HFFc6 (cell line): Measurements from ENCODE around the gene KIAA1217. TPM values are rescaled to one million over a fixed set of nuclear protein-coding genes. Genes with fewer than 3 reads are reported as not detected.

Source experiments
- DNase-seq: peaks from one replicate; pipeline ENCODE4 v3.0.0-alpha.2; 2018
- H3K27ac Mint-ChIP-seq: 2 replicates; pipeline ENCODE4 v1.8.0; 2020; ENCODE audit warnings: mild to moderate bottlenecking, mixed read lengths
- H3K27me3 Mint-ChIP-seq: 2 replicates; pipeline ENCODE4 v1.8.0; 2021; ENCODE audit warnings: mild to moderate bottlenecking, moderate library complexity, mixed read lengths; ENCODE audit not compliant: insufficient read depth
- H3K36me3 Mint-ChIP-seq: 2 replicates; pipeline ENCODE4 v1.8.0; 2021; ENCODE audit warnings: low read depth, mixed read lengths
- H3K4me1 Mint-ChIP-seq: 2 replicates; pipeline ENCODE4 v1.8.0; 2020; ENCODE audit warnings: low read depth, mixed read lengths
- H3K4me3 Mint-ChIP-seq: 2 replicates; pipeline ENCODE4 v1.8.0; 2020; ENCODE audit warnings: mild to moderate bottlenecking, moderate library complexity, mixed read lengths
- H3K9me3 Mint-ChIP-seq: 2 replicates; pipeline ENCODE4 v1.8.0; 2020; ENCODE audit warnings: mild to moderate bottlenecking, mixed read lengths
- CTCF ChIP-seq: fragments of 200-600 bp; sonication (generic); IDR thresholded peaks from 2 replicates; pipeline ENCODE4 v1.5.0; 2021; ENCODE audit warnings: antibody characterized with exemption, mild to moderate bottlenecking
- total RNA-seq, 6 experiments: library from RNA; stranded (reverse); fragmentation: NEBNext Ultra II Directional; extraction: Animal tissue kit (Norgen Biotek cat#: 25700); gene quantifications; 2 replicates in 1 of 6; 3 replicates in 5 of 6; pipeline ENCODE4 v1.2.3, GENCODE V29; 2021

The KIAA1217 gene
- total RNA-seq, 6 experiments from 2014 or later: 1.3 to 2.1 (median 2.0) TPM

GRCh38 chr10:24305551-24306506, 96.9 kb downstream of the KIAA1217 start:
- H3K27ac Mint-ChIP-seq: no peak overlapping the region
- no peak for TF ChIP-seq CTCF
- peaks cover 4% of the 10 kb centered on the region; the same call in 1 of the 2 replicates for H3K4me1 Mint-ChIP-seq
- H3K36me3 Mint-ChIP-seq: no peaks in the 10 kb centered on the region
- DNase-seq: no peak
- no peak overlapping the region for H3K4me3 Mint-ChIP-seq
- no peaks in the 10 kb centered on the region for H3K9me3 Mint-ChIP-seq
- H3K27me3 Mint-ChIP-seq: peaks cover 20% of the 10 kb centered on the region

GRCh38 chr10:24306507-24306875, 97.6 kb downstream of the KIAA1217 start:
- DNase-seq: no peak
- H3K36me3 Mint-ChIP-seq: no peaks in the 10 kb centered on the region
- H3K4me1 Mint-ChIP-seq: peaks cover 4% of the 10 kb centered on the region; the same call in 1 of the 2 replicates
- peaks cover 20% of the 10 kb centered on the region for H3K27me3 Mint-ChIP-seq
- no peak overlapping the region for H3K27ac Mint-ChIP-seq
- H3K4me3 Mint-ChIP-seq: no peak overlapping the region
- TF ChIP-seq CTCF: no peak
- H3K9me3 Mint-ChIP-seq: no peaks in the 10 kb centered on the region

- H3K27me3 Mint-ChIP-seq: peaks cover 20% of the 10 kb centered on the region
- H3K27ac Mint-ChIP-seq: no peak overlapping the region
- H3K4me3 Mint-ChIP-seq: no peak overlapping the region
- H3K9me3 Mint-ChIP-seq: no peaks in the 10 kb centered on the region
- no peaks in the 10 kb centered on the region for H3K36me3 Mint-ChIP-seq
- peaks cover 4% of the 10 kb centered on the region; the same call in 1 of the 2 replicates for H3K4me1 Mint-ChIP-seq
- DNase-seq: no peak
- TF ChIP-seq CTCF: no peak
Measured at GRCh38 chr10:24307116-24307515, 98.2 kb downstream of the KIAA1217 start.

- TF ChIP-seq CTCF: no peak
- no peak overlapping the region for H3K27ac Mint-ChIP-seq
- DNase-seq: no peak
- H3K27me3 Mint-ChIP-seq: peaks cover 18% of the 10 kb centered on the region
- H3K4me1 Mint-ChIP-seq: peaks cover 4% of the 10 kb centered on the region; the same call in 1 of the 2 replicates
- H3K9me3 Mint-ChIP-seq: no peaks in the 10 kb centered on the region
- no peaks in the 10 kb centered on the region for H3K36me3 Mint-ChIP-seq
- H3K4me3 Mint-ChIP-seq: no peak overlapping the region
Measured at GRCh38 chr10:24307696-24308485, 99.0 kb downstream of the KIAA1217 start.

GRCh38 chr10:24310104-24310503, 101.2 kb downstream of the KIAA1217 start:
- no peaks in the 10 kb centered on the region for H3K36me3 Mint-ChIP-seq
- H3K4me3 Mint-ChIP-seq: no peak overlapping the region
- H3K27me3 Mint-ChIP-seq: peaks cover 12% of the 10 kb centered on the region
- no peaks in the 10 kb centered on the region for H3K9me3 Mint-ChIP-seq
- TF ChIP-seq CTCF: no peak
- no peak for DNase-seq
- no peak overlapping the region for H3K27ac Mint-ChIP-seq
- H3K4me1 Mint-ChIP-seq: peaks cover 4% of the 10 kb centered on the region; the same call in 1 of the 2 replicates
